Activated gamma-delta T cell treated with Interleukin-2 at 50 U/mL for 16 hours (primary cell): ENCODE measurements around the gene ASB15.

Experiments
- DNase-seq: peaks from one replicate; pipeline ENCODE4 v3.0.0-alpha.2; 2020

Gene ASB15

GRCh38 chr7:123673137-123673732 is 71.6 kb downstream of the ASB15 start:
- no peak for DNase-seq

- DNase-seq: no peak
Observed at GRCh38 chr7:123673752-123674398, 72.3 kb downstream of the ASB15 start.

- DNase-seq: no peak
Observed at GRCh38 chr7:123674399-123675180, 73.0 kb downstream of the ASB15 start.

- DNase-seq: no peak
Observed at GRCh38 chr7:123675181-123675473, 73.5 kb downstream of the ASB15 start.

GRCh38 chr7:123677061-123677715 is 75.6 kb downstream of the ASB15 start:
- DNase-seq: no peak

GRCh38 chr7:123679614-123680013 is 78.0 kb downstream of the ASB15 start:
- no peak for DNase-seq

GRCh38 chr7:123680580-123680979 is 79.0 kb downstream of the ASB15 start:
- no peak for DNase-seq

GRCh38 chr7:123681561-123681960 is 79.9 kb downstream of the ASB15 start:
- no peak for DNase-seq

GRCh38 chr7:123682690-123683089 is 81.1 kb downstream of the ASB15 start:
- DNase-seq: no peak

- no peak for DNase-seq
Observed at GRCh38 chr7:123687161-123687560, 85.5 kb downstream of the ASB15 start.

GRCh38 chr7:123687727-123688126 is 86.1 kb downstream of the ASB15 start:
- DNase-seq: no peak
